Measurements from ENCODE around the gene IER2. TPM values are rescaled to one million over a fixed set of nuclear protein-coding genes. Genes with fewer than 3 reads are reported as not detected.
A peak's percentile ranks its signal among the peaks of the same experiment; 100 is the strongest.

The IER2 gene
- total and polyA plus RNA-seq, 12 donors = 19.2 to 54.6 (median 36.0) TPM

GRCh38 chr19:13162724-13163608 is 12.8 kb downstream of the IER2 start:
- intact Hi-C loops (cut with DNase I) = loop anchor here in 2 of 10 donors (10.0 kb wide), 2 partner anchors 188 to 682 kb away; no protein-coding TSS in a partner anchor
- DNase-seq (peak; percentile 96 to 99), ATAC-seq (peak; percentile 84 to 92 (median 87))
- no peaks in the 10 kb centered on the region for H3K9me3 ChIP-seq
- H3K27ac ChIP-seq = peak overlapping the region; percentile 81 to 99 (median 96)
- no peaks in the 10 kb centered on the region for H3K27me3 ChIP-seq
- no peaks in the 10 kb centered on the region for H3K36me3 ChIP-seq
- no peak for TF ChIP-seq CTCF (IDR thresholded peaks at IDR 0.05)
- WGBS, 2 donors = 3 to 4% methylated on average over 58 of the region's 58 CpGs
- H3K4me1 ChIP-seq = peaks cover 18 to 80% (median 61%) of the 10 kb centered on the region in 9 donors
- peak overlapping the region in 9 of 10 donors; percentile 17 to 55 (median 45) for H3K4me3 ChIP-seq

- Histone ChIP-seq H3K4me3 (peak overlapping the region in 9 of 10 donors; percentile 16 to 55 (median 45)), H3K4me1 (peaks cover 18 to 88% (median 64%) of the 10 kb centered on the region in 9 donors), H3K27me3 (no peaks in the 10 kb centered on the region), H3K9me3 (no peaks in the 10 kb centered on the region), H3K36me3 (no peaks in the 10 kb centered on the region), H3K27ac (peak overlapping the region; percentile 81 to 99 (median 96))
- 18 to 28% methylated on average over 20 of the region's 20 CpGs for WGBS, 2 donors
- ATAC-seq (peak; percentile 31 to 53 (median 37)), DNase-seq (peak; percentile 70 to 76)
- TF ChIP-seq CTCF (IDR thresholded peaks at IDR 0.05) = no peak
- intact Hi-C loops (cut with DNase I) = loop anchor here in 2 of 10 donors (1.0 to 10.0 kb wide), 3 partner anchors 8 to 681 kb away; no protein-coding TSS in a partner anchor
Measured at GRCh38 chr19:13163609-13164342, 13.6 kb downstream of the IER2 start.

- peak; percentile 41 to 64 (median 61) for ATAC-seq
Measured at GRCh38 chr19:13164343-13165161, 14.3 kb downstream of the IER2 start.

More at GRCh38 chr19:13164343-13165161, 14.3 kb downstream of the IER2 start:
- Histone ChIP-seq H3K4me3 (peak overlapping the region in 7 of 10 donors; percentile 27 to 55 (median 49)), H3K27me3 (no peaks in the 10 kb centered on the region), H3K9me3 (no peaks in the 10 kb centered on the region), H3K27ac (peak overlapping the region; percentile 81 to 99 (median 96)), H3K4me1 (peaks cover 18 to 91% (median 64%) of the 10 kb centered on the region in 9 donors), H3K36me3 (no peaks in the 10 kb centered on the region)
- 27 to 30% methylated on average over 19 of the region's 19 CpGs for WGBS, 2 donors
- DNase-seq = peak; percentile 79 to 89
- intact Hi-C loops (cut with DNase I) = loop anchor here in 2 of 10 donors (1.0 to 10.0 kb wide), 3 partner anchors 9 to 680 kb away; no protein-coding TSS in a partner anchor
- no peak for TF ChIP-seq CTCF (IDR thresholded peaks at IDR 0.05)
